Measurements from ENCODE around the gene PPP1R16B.

DNA sequence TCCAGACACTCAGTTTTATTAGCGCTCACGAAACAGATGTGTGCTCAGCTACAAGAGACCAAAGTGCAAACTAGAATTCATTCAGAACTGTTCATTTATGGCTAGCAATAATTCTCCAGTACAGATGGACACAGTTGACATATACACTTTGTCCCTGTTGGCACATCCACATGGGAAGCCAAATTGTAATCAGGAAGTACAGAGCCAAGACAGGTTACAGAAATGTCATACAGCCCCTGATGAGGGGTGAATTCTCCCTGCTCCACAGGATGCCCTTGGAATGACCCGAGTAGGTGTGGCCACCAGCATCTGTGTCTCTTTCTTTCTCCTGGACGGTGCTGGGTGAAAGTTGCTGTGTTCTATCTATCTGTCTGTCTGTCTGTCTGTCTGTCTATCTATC is 164.2 kb downstream of the PPP1R16B start:
- TF ChIP-seq, protein P1, sequence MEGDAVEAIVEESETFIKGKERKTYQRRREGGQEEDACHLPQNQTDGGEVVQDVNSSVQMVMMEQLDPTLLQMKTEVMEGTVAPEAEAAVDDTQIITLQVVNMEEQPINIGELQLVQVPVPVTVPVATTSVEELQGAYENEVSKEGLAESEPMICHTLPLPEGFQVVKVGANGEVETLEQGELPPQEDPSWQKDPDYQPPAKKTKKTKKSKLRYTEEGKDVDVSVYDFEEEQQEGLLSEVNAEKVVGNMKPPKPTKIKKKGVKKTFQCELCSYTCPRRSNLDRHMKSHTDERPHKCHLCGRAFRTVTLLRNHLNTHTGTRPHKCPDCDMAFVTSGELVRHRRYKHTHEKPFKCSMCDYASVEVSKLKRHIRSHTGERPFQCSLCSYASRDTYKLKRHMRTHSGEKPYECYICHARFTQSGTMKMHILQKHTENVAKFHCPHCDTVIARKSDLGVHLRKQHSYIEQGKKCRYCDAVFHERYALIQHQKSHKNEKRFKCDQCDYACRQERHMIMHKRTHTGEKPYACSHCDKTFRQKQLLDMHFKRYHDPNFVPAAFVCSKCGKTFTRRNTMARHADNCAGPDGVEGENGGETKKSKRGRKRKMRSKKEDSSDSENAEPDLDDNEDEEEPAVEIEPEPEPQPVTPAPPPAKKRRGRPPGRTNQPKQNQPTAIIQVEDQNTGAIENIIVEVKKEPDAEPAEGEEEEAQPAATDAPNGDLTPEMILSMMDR (IDR thresholded peaks at IDR 0.05) = no peak
- TF ChIP-seq POLR2A (IDR thresholded peaks at IDR 0.05) = no peak

Data from prostate gland (tissue), 2 donors.